ENCODE measurements around the gene CRCP. TPM values are rescaled to one million over a fixed set of nuclear protein-coding genes. Genes with fewer than 3 reads are reported as not detected.
"Not testable (repeated sequence)": the region's sequence is repeated elsewhere in the genome, so short reads cannot be mapped to it uniquely, and the experiment has no call there.

Gene CRCP
- total RNA-seq, 1 donor from 2014 or later = 32.4 TPM

- H3K9me3 Mint-ChIP-seq (ENCODE audit: low read depth) = no peaks in the 10 kb centered on the region
- H3K4me3 Mint-ChIP-seq (ENCODE audit: low read depth) = no peak overlapping the region
- H3K4me1 Mint-ChIP-seq (ENCODE audit: low read depth) = peaks cover 25% of the 10 kb centered on the region
- no peak for DNase-seq (ENCODE audit: low spot score, unreplicated experiment)
- H3K27ac Mint-ChIP-seq = no peak overlapping the region
- H3K36me3 Mint-ChIP-seq (ENCODE audit: insufficient read depth) = peaks cover 23% of the 10 kb centered on the region
- no peak for TF ChIP-seq CTCF (IDR thresholded peaks at IDR 0.05; ENCODE audit: unreplicated experiment)
- no peaks in the 10 kb centered on the region for H3K27me3 Mint-ChIP-seq
Measured at GRCh38 chr7:66145400-66146104, 30.9 kb downstream of the CRCP start.

GRCh38 chr7:66146701-66147100, 32.1 kb downstream of the CRCP start:
- peaks cover 19% of the 10 kb centered on the region for H3K4me1 Mint-ChIP-seq (ENCODE audit: low read depth)
- no peak for DNase-seq (ENCODE audit: low spot score, unreplicated experiment)
- no peak for TF ChIP-seq CTCF (IDR thresholded peaks at IDR 0.05; ENCODE audit: unreplicated experiment)
- H3K4me3 Mint-ChIP-seq (ENCODE audit: low read depth) = no peak overlapping the region
- H3K9me3 Mint-ChIP-seq (ENCODE audit: low read depth) = no peaks in the 10 kb centered on the region
- no peaks in the 10 kb centered on the region for H3K27me3 Mint-ChIP-seq
- H3K36me3 Mint-ChIP-seq (ENCODE audit: insufficient read depth) = peaks cover 21% of the 10 kb centered on the region
- H3K27ac Mint-ChIP-seq = peak overlapping the region; percentile 11

GRCh38 chr7:66147657-66148056, 33.0 kb downstream of the CRCP start:
- not testable (repeated sequence) for H3K9me3 Mint-ChIP-seq (ENCODE audit: low read depth); DNase-seq (ENCODE audit: low spot score, unreplicated experiment); H3K27me3 Mint-ChIP-seq; H3K4me3 Mint-ChIP-seq (ENCODE audit: low read depth); H3K27ac Mint-ChIP-seq
- H3K36me3 Mint-ChIP-seq (ENCODE audit: insufficient read depth) = peaks cover 22% of the 10 kb centered on the region
- peaks cover 21% of the 10 kb centered on the region for H3K4me1 Mint-ChIP-seq (ENCODE audit: low read depth)

- no peak for DNase-seq (ENCODE audit: low spot score, unreplicated experiment)
- H3K9me3 Mint-ChIP-seq (ENCODE audit: low read depth) = no peaks in the 10 kb centered on the region
- peaks cover 24% of the 10 kb centered on the region for H3K36me3 Mint-ChIP-seq (ENCODE audit: insufficient read depth)
- no peaks in the 10 kb centered on the region for H3K27me3 Mint-ChIP-seq
- H3K4me1 Mint-ChIP-seq (ENCODE audit: low read depth) = peaks cover 18% of the 10 kb centered on the region
- no peak for TF ChIP-seq CTCF (IDR thresholded peaks at IDR 0.05; ENCODE audit: unreplicated experiment)
- no peak overlapping the region for H3K4me3 Mint-ChIP-seq (ENCODE audit: low read depth)
- H3K27ac Mint-ChIP-seq = no peak overlapping the region
Measured at GRCh38 chr7:66150471-66150870, 35.8 kb downstream of the CRCP start.

- no peaks in the 10 kb centered on the region for H3K9me3 Mint-ChIP-seq (ENCODE audit: low read depth)
- DNase-seq (ENCODE audit: low spot score, unreplicated experiment) = no peak
- no peaks in the 10 kb centered on the region for H3K27me3 Mint-ChIP-seq
- peak overlapping the region; percentile 95 for H3K27ac Mint-ChIP-seq
- no peak overlapping the region for H3K4me3 Mint-ChIP-seq (ENCODE audit: low read depth)
- H3K36me3 Mint-ChIP-seq (ENCODE audit: insufficient read depth) = peaks cover 23% of the 10 kb centered on the region
- H3K4me1 Mint-ChIP-seq (ENCODE audit: low read depth) = peaks cover 22% of the 10 kb centered on the region
- TF ChIP-seq CTCF (IDR thresholded peaks at IDR 0.05; ENCODE audit: unreplicated experiment) = no peak
Measured at GRCh38 chr7:66152371-66153191, 37.9 kb downstream of the CRCP start.

Measured in progenitor cell of endocrine pancreas (in vitro differentiated cells).